Heart left ventricle (tissue), 16 donors: ENCODE measurements around the gene CACNA1C. TPM values are rescaled to one million over a fixed set of nuclear protein-coding genes. Genes with fewer than 3 reads are reported as not detected.
A peak's percentile ranks its signal among the peaks of the same experiment; 100 is the strongest.

ENCODE experiments used
- ATAC-seq, 4 donors: fragments of 200-7000 bp; cut with Tn5 transposase; one replicate each; pipeline ENCODE4 v1.9.1; 2020 to 2022; ENCODE audit warnings: moderate library complexity in 4 of 4, mild to moderate bottlenecking in 3 of 4, moderate number of reproducible peaks in 1 of 4
- DNase-seq, 5 donors: peaks; one replicate each; pipeline ENCODE4 v3.0.0-alpha.2; 2020
- H3K27ac ChIP-seq, 12 donors: fragments of 200-600 bp; sonication (generic) in 4 of 12; one replicate each; pipeline versions ENCODE4 v1.5.0 to v1.8.0; 2016 to 2022; ENCODE audit warnings: mild to moderate bottlenecking in 2 of 12
- H3K27me3 ChIP-seq, 9 donors: fragments of 200-600 bp; sonication (generic) in 2 of 9; one replicate each; pipeline versions ENCODE4 v1.5.1 to v1.8.0; 2016 to 2022; ENCODE audit warnings: mild to moderate bottlenecking in 3 of 9
- H3K36me3 ChIP-seq, 9 donors: fragments of 200-600 bp; sonication (generic) in 2 of 9; one replicate each; pipeline versions ENCODE4 v1.5.0 to v1.8.0; 2018 to 2022; ENCODE audit warnings: mild to moderate bottlenecking in 2 of 9
- H3K4me1 ChIP-seq, 12 donors: fragments of 200-600 bp; sonication (generic) in 4 of 12; one replicate each; pipeline versions ENCODE4 v1.5.0 to v1.8.0; 2016 to 2022; ENCODE audit warnings: mild to moderate bottlenecking in 3 of 12
- H3K4me3 ChIP-seq, 12 donors: fragments of 200-600 bp; sonication (generic) in 4 of 12; one replicate each; pipeline versions ENCODE4 v1.5.0 to v1.8.0; 2017 to 2022; ENCODE audit warnings: mild to moderate bottlenecking in 9 of 12, moderate library complexity in 4 of 12
- H3K9me3 ChIP-seq, 12 donors: fragments of 200-600 bp; sonication (generic) in 4 of 12; one replicate each; pipeline versions ENCODE4 v1.5.0 to v1.8.0; 2016 to 2022; ENCODE audit warnings: mild to moderate bottlenecking in 1 of 12
- POLR2A ChIP-seq, 2 donors: fragments of 450-650 bp; IDR thresholded peaks; one replicate each; pipeline ENCODE4 v1.6.1; 2017; ENCODE audit warnings: antibody characterized with exemption in 2 of 2, mild to moderate bottlenecking in 2 of 2, moderate library complexity in 2 of 2
- WGBS, 4 donors: extraction: QIAGEN DNeasy Blood & Tissue Kit in 2 of 4; methylation state at CpG; one replicate each; pipeline versions ENCODE4 v1.1.5 to v1.1.7; 2013 to 2018; 5-methylcytosine and 5-hydroxymethylcytosine counted together
- intact Hi-C, 10 donors: fragments of 100-400 bp; cut with DNase I; formaldehyde crosslinking; loops; one replicate each; pipeline versions ENCODE4 v1.11.1 to v1.14.2; 2022
- polyA plus RNA-seq, 2 donors: library from polyadenylated mRNA; stranded (reverse); fragments of 200-250 nt; gene quantifications; one replicate each; pipeline ENCODE4 v1.2.3, GENCODE V29; 2013
- total RNA-seq, 9 donors: library from RNA; depleted of rRNA in 2 of 9; stranded (reverse); fragments of >200 nt in 2 of 9; fragmentation: NEBNext Ultra II Directional in 3 of 9; extraction: Animal tissue kit (Norgen Biotek cat#: 25700) in 3 of 9; gene quantifications; one replicate each; pipeline versions ENCODE4 v1.1.0 to v1.2.4, GENCODE V29; 2016 to 2023
- TF ChIP-seq, protein P1 (sequence below), 12 donors: fragments of 200-600 bp; sonication (generic) in 4 of 12; IDR thresholded peaks; one replicate each; pipeline versions ENCODE4 v1.5.0 to v1.8.0; 2018 to 2022; ENCODE audit warnings: antibody characterized with exemption in 12 of 12, mild to moderate bottlenecking in 5 of 12
- donor health status: ischemic (EF 13 %, LVEDD 7.1; RV severe dilation, severe dysfunction).
- donor health status: healthy with polysubstance abuse.
- donor health status: DM: no; HTN: yes; CAD: no.
- donor health status: DM: no; HTN: no; CAD: no.
- donor health status: ischemic (EF 25% LVEDD 6.9; RV normal size, moderate dysfunction).
- donor health status: ischemic (EF 25% LVEDD 5.7; RV mildly dilated, moderate dysfunction).
- donor health status: healthy.
- donor health status: DM: yes; HTN: yes; CAD: no.
- donor health status: ischemic (EF 35%, LVEDD 5.7; RV mildly dilated, moderate dysfunction).
- donor health status: nonischemic (EF 11% LVEDD 7.7; RV severe dilation, severe dysfunction).
- donor health status: DM: yes; HTN: yes; CAD: no.
- donor health status: PGD.
- donor health status: ischemic (EF 29% LVEDD 5.4; RV normal size, mild dysfunction).
- donor health status: nonischemic (EF 23%, LVEDD 6.1; RV moderate dilation, normal function).

Gene CACNA1C
- total and polyA plus RNA-seq, 11 donors = 41.9 to 196 (median 164) TPM

DNA sequence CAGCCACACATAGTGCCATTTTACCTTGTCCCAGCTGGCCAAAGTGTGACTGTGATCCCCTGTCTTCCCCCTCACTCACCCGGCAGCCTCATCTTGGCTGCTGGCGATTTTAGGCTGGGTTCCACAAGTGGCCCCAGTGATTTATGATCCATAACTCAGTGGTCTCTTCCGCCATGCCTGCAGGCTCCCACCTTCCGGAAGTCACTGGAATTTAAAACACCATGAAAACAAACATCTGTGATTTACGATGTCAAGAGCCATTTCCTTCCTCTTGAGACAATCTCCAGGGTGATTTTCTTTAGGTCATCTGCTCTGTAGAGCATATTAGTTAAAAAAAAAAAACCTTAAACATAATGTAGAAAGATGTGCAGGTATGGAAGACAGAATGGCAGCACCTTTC, 282.3 kb downstream of the CACNA1C start:
- DNase-seq (no peak), ATAC-seq (no peak)
- WGBS, 4 donors = 60 to 73% (median 62%) methylated on average over 5 of the region's 5 CpGs
- intact Hi-C loops = no loop called here
- Histone ChIP-seq H3K27me3 (no peaks in the 10 kb centered on the region), H3K36me3 (no peaks in the 10 kb centered on the region), H3K4me3 (no peak overlapping the region), H3K9me3 (no peaks in the 10 kb centered on the region), H3K27ac (peak overlapping the region in 10 of 12 donors; percentile 79 to 95 (median 86)), H3K4me1 (peaks cover 5 to 98% (median 68%) of the 10 kb centered on the region in 12 donors)
- no peak for TF ChIP-seq POLR2A (IDR thresholded peaks at IDR 0.05)
- TF ChIP-seq, protein P1, sequence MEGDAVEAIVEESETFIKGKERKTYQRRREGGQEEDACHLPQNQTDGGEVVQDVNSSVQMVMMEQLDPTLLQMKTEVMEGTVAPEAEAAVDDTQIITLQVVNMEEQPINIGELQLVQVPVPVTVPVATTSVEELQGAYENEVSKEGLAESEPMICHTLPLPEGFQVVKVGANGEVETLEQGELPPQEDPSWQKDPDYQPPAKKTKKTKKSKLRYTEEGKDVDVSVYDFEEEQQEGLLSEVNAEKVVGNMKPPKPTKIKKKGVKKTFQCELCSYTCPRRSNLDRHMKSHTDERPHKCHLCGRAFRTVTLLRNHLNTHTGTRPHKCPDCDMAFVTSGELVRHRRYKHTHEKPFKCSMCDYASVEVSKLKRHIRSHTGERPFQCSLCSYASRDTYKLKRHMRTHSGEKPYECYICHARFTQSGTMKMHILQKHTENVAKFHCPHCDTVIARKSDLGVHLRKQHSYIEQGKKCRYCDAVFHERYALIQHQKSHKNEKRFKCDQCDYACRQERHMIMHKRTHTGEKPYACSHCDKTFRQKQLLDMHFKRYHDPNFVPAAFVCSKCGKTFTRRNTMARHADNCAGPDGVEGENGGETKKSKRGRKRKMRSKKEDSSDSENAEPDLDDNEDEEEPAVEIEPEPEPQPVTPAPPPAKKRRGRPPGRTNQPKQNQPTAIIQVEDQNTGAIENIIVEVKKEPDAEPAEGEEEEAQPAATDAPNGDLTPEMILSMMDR (IDR thresholded peaks at IDR 0.05) = no peak

- intact Hi-C loops = no loop called here
Observed at GRCh38 chr12:2335513-2335912, 282.7 kb downstream of the CACNA1C start.

GRCh38 chr12:2335916-2336315, 283.1 kb downstream of the CACNA1C start:
- ATAC-seq = no peak
- peaks cover 5 to 95% (median 66%) of the 10 kb centered on the region in 12 donors for H3K4me1 ChIP-seq

More at GRCh38 chr12:2335513-2335912, 282.7 kb downstream of the CACNA1C start:
- Histone ChIP-seq H3K36me3 (no peaks in the 10 kb centered on the region), H3K4me1 (peaks cover 5 to 98% (median 67%) of the 10 kb centered on the region in 12 donors), H3K9me3 (no peaks in the 10 kb centered on the region), H3K4me3 (no peak overlapping the region), H3K27ac (peak overlapping the region in 11 of 12 donors; percentile 79 to 95 (median 86)), H3K27me3 (no peaks in the 10 kb centered on the region)
- DNase-seq = no peak
- no peak for TF ChIP-seq POLR2A (IDR thresholded peaks at IDR 0.05)
- TF ChIP-seq, protein P1 (IDR thresholded peaks at IDR 0.05) = no peak
- WGBS, 4 donors = 68 to 73% (median 70%) methylated on average over 3 of the region's 3 CpGs
- ATAC-seq = peak in 1 of 4 donors; percentile 1

GRCh38 chr12:2336409-2336829, 283.6 kb downstream of the CACNA1C start:
- intact Hi-C loops = no loop called here
- WGBS, 4 donors = 34 to 58% (median 43%) methylated on average over 2 to 5 of the region's 5 CpGs
- no peak overlapping the region for H3K4me3 ChIP-seq
- H3K27me3 ChIP-seq = no peaks in the 10 kb centered on the region
- H3K4me1 ChIP-seq = peaks cover 5 to 91% (median 69%) of the 10 kb centered on the region in 12 donors
- TF ChIP-seq, protein P1 (IDR thresholded peaks at IDR 0.05) = no peak
- no peak for TF ChIP-seq POLR2A (IDR thresholded peaks at IDR 0.05)
- no peaks in the 10 kb centered on the region for H3K36me3 ChIP-seq
- DNase-seq = peak in 3 of 5 donors; percentile 48 to 70 (median 49)
- peak overlapping the region; percentile 71 to 95 (median 86) for H3K27ac ChIP-seq
- no peaks in the 10 kb centered on the region for H3K9me3 ChIP-seq
- ATAC-seq = peak; percentile 83 to 92 (median 89)

More at GRCh38 chr12:2335916-2336315, 283.1 kb downstream of the CACNA1C start:
- Histone ChIP-seq H3K4me3 (no peak overlapping the region), H3K27me3 (no peaks in the 10 kb centered on the region), H3K27ac (peak overlapping the region; percentile 71 to 95 (median 86)), H3K9me3 (no peaks in the 10 kb centered on the region), H3K36me3 (no peaks in the 10 kb centered on the region)
- intact Hi-C loops = no loop called here
- TF ChIP-seq POLR2A (IDR thresholded peaks at IDR 0.05) = no peak
- TF ChIP-seq, protein P1 (IDR thresholded peaks at IDR 0.05) = no peak
- 35 to 46% (median 39%) methylated on average over 3 of the region's 3 CpGs for WGBS, 4 donors
- DNase-seq = no peak
